ENCODE results near the gene DCP2.

The DCP2 gene

DNA sequence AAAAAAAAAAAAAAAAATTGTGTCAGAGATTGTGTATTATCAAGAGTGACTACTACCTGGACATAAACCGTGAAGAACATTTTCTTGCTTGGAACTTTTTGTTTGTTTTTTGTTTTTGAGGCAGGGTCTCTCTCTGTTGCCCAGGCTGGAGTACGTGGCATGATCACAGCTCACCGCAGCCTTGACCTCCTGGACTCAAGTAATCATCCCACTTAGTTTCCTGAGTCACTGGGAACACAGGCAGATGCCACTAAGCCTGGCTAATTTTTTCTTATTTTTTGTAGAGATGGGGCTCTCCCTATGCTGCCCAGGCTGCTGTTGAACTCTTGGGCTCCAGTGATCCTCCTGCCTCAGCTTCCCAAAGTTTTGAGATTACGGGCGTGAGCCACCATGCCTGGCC lies 25.8 kb downstream of the DCP2 start:
- no peak overlapping the region for H2AFZ ChIP-seq (ENCODE audit: low read depth, low read length)
- no peak overlapping the region for H2BK120ac ChIP-seq (ENCODE audit: low read depth, low read length)
- no peak overlapping the region for H3K4ac ChIP-seq (ENCODE audit: low read depth in 1 of 2, low read length in 2 of 2)
- peaks cover 12 to 62% of the 10 kb centered on the region in 2 experiments for H3K36me3 ChIP-seq (ENCODE audit: control insufficient read depth in 1 of 2, insufficient read depth in 2 of 2, low read depth in 1 of 2, low read length in 2 of 2)
- H2BK12ac ChIP-seq (ENCODE audit: low read length in 2 of 2) = no peak overlapping the region
- no peak overlapping the region for H3K14ac ChIP-seq (ENCODE audit: low read length in 2 of 2)
- H3K27me3 ChIP-seq (ENCODE audit: control insufficient read depth in 1 of 2, insufficient read depth in 1 of 2, low read length in 2 of 2) = no peaks in the 10 kb centered on the region
- H3K9me3 ChIP-seq (ENCODE audit: control insufficient read depth, low read length) = no peaks in the 10 kb centered on the region
- H4K8ac ChIP-seq (ENCODE audit: low read length) = no peak overlapping the region
- H3K4me1 ChIP-seq (ENCODE audit: control insufficient read depth, insufficient read depth, low read depth, low read length) = peaks cover 5% of the 10 kb centered on the region
- H4K91ac ChIP-seq (ENCODE audit: low read length) = no peak overlapping the region
- no peak overlapping the region for H2BK5ac ChIP-seq (ENCODE audit: low read depth, low read length, poor library complexity, severe bottlenecking)
- H3K9ac ChIP-seq (ENCODE audit: low read length) = no peak overlapping the region
- H2AK5ac ChIP-seq (ENCODE audit: low read length, severe bottlenecking) = no peak overlapping the region
- no peak overlapping the region for H3K27ac ChIP-seq (ENCODE audit: low read length, poor library complexity, severe bottlenecking)
- peaks cover 17% of the 10 kb centered on the region for H3K79me1 ChIP-seq (replicated peaks; ENCODE audit: low read length, poor library complexity, severe bottlenecking)
- no peak overlapping the region for H2BK15ac ChIP-seq (ENCODE audit: low read depth, poor library complexity, severe bottlenecking)
- no peak overlapping the region for H3K23ac ChIP-seq (ENCODE audit: low read length in 2 of 2)
- H3K4me3 ChIP-seq (ENCODE audit: insufficient read depth in 1 of 2, low read depth in 1 of 2, low read length in 2 of 2) = no peak overlapping the region
- H3K18ac ChIP-seq (ENCODE audit: low read depth in 1 of 2, low read length in 2 of 2) = no peak overlapping the region
- 94% methylated on average over 3 of the region's 5 CpGs for WGBS
- no peak for DNase-seq
- H3K4me2 ChIP-seq (ENCODE audit: low read length, poor library complexity, severe bottlenecking) = no peak overlapping the region

DNA sequence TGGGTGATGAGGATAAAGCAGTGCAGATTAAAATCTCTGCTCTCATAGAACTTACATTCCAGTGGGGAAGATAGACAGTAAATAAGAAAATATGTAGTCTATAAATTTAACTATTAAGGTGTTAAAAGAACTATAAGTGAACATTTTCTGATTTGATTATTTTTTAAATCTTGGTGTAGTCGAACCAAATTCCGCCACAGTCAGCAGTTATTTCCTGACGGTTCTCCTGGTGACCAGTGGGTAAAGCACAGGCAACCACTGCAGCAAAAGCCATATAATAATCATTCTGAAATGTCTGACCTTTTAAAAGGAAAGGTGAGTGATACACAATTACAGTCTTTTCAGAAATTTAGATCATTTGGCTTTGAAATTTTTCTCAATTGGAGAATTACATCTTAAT lies 27.2 kb downstream of the DCP2 start:
- Histone ChIP-seq H4K91ac (ENCODE audit: low read length) (no peak overlapping the region), H3K27me3 (ENCODE audit: control insufficient read depth in 1 of 2, insufficient read depth in 1 of 2, low read length in 2 of 2) (no peaks in the 10 kb centered on the region), H3K36me3 (ENCODE audit: control insufficient read depth in 1 of 2, insufficient read depth in 2 of 2, low read depth in 1 of 2, low read length in 2 of 2) (peaks cover 14 to 71% of the 10 kb centered on the region in 2 experiments), H4K8ac (ENCODE audit: low read length) (no peak overlapping the region), H2BK12ac (ENCODE audit: low read length in 2 of 2) (no peak overlapping the region), H2AK5ac (ENCODE audit: low read length, severe bottlenecking) (no peak overlapping the region), H2AFZ (ENCODE audit: low read depth, low read length) (no peak overlapping the region), H3K4ac (ENCODE audit: low read depth in 1 of 2, low read length in 2 of 2) (no peak overlapping the region), H3K4me1 (ENCODE audit: control insufficient read depth, insufficient read depth, low read depth, low read length) (peaks cover 5% of the 10 kb centered on the region), H3K4me3 (ENCODE audit: insufficient read depth in 1 of 2, low read depth in 1 of 2, low read length in 2 of 2) (no peak overlapping the region), H3K18ac (ENCODE audit: low read depth in 1 of 2, low read length in 2 of 2) (no peak overlapping the region), H2BK5ac (ENCODE audit: low read depth, low read length, poor library complexity, severe bottlenecking) (no peak overlapping the region), H2BK15ac (ENCODE audit: low read depth, poor library complexity, severe bottlenecking) (no peak overlapping the region), H3K9ac (ENCODE audit: low read length) (no peak overlapping the region), H3K4me2 (ENCODE audit: low read length, poor library complexity, severe bottlenecking) (no peak overlapping the region), H3K27ac (ENCODE audit: low read length, poor library complexity, severe bottlenecking) (no peak overlapping the region), H3K23ac (ENCODE audit: low read length in 2 of 2) (no peak overlapping the region), H3K14ac (ENCODE audit: low read length in 2 of 2) (no peak overlapping the region), H3K79me1 (replicated peaks; ENCODE audit: low read length, poor library complexity, severe bottlenecking) (peaks cover 15% of the 10 kb centered on the region), H2BK120ac (ENCODE audit: low read depth, low read length) (no peak overlapping the region), H3K9me3 (ENCODE audit: control insufficient read depth, low read length) (no peaks in the 10 kb centered on the region)
- whole genome bisulfite sequencing = 100% methylated on average over 2 of the region's 3 CpGs
- DNase-seq = no peak

DNA sequence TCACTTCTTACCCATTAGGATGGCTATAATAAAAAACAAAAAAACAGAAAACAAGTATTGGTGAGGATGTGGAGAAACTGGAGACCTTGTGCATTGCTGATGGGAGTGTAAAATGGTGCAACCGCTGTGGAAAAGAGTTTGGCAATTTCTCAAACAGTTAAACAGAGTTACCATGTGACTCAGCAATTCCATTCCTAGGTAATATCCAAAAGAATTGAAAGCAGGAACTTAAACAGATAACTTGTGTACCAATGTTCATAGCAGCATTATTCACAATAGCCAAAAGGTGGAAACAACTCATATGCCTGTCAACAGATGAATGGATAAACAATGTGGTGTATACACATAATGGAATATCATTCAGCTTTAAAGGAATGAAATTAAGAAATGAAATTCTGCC lies 28.9 kb downstream of the DCP2 start:
- H3K9ac ChIP-seq (ENCODE audit: low read length) = no peak overlapping the region
- H4K8ac ChIP-seq (ENCODE audit: low read length) = no peak overlapping the region
- H3K14ac ChIP-seq (ENCODE audit: low read length in 2 of 2) = no peak overlapping the region
- H3K4me1 ChIP-seq (ENCODE audit: control insufficient read depth, insufficient read depth, low read depth, low read length) = peaks cover 3% of the 10 kb centered on the region
- H2BK15ac ChIP-seq (ENCODE audit: low read depth, poor library complexity, severe bottlenecking) = no peak overlapping the region
- no peak overlapping the region for H2BK120ac ChIP-seq (ENCODE audit: low read depth, low read length)
- 80% methylated on average over 1 of the region's 1 CpG for WGBS
- H3K9me3 ChIP-seq (ENCODE audit: control insufficient read depth, low read length) = no peaks in the 10 kb centered on the region
- H2BK12ac ChIP-seq (ENCODE audit: low read length in 2 of 2) = no peak overlapping the region
- no peaks in the 10 kb centered on the region for H3K27me3 ChIP-seq (ENCODE audit: control insufficient read depth in 1 of 2, insufficient read depth in 1 of 2, low read length in 2 of 2)
- H3K18ac ChIP-seq (ENCODE audit: low read depth in 1 of 2, low read length in 2 of 2) = no peak overlapping the region
- H3K36me3 ChIP-seq (ENCODE audit: control insufficient read depth in 1 of 2, insufficient read depth in 2 of 2, low read depth in 1 of 2, low read length in 2 of 2) = peaks cover 19 to 82% of the 10 kb centered on the region in 2 experiments
- no peak overlapping the region for H3K27ac ChIP-seq (ENCODE audit: low read length, poor library complexity, severe bottlenecking)
- peaks cover 13% of the 10 kb centered on the region for H3K79me1 ChIP-seq (replicated peaks; ENCODE audit: low read length, poor library complexity, severe bottlenecking)
- no peak overlapping the region for H3K4me2 ChIP-seq (ENCODE audit: low read length, poor library complexity, severe bottlenecking)
- peak; percentile 33 for DNase-seq
- H3K4me3 ChIP-seq (ENCODE audit: insufficient read depth in 1 of 2, low read depth in 1 of 2, low read length in 2 of 2) = no peak overlapping the region
- H2AFZ ChIP-seq (ENCODE audit: low read depth, low read length) = no peak overlapping the region
- no peak overlapping the region for H2AK5ac ChIP-seq (ENCODE audit: low read length, severe bottlenecking)
- H3K23ac ChIP-seq (ENCODE audit: low read length in 2 of 2) = no peak overlapping the region
- no peak overlapping the region for H2BK5ac ChIP-seq (ENCODE audit: low read depth, low read length, poor library complexity, severe bottlenecking)
- H4K91ac ChIP-seq (ENCODE audit: low read length) = no peak overlapping the region
- no peak overlapping the region for H3K4ac ChIP-seq (ENCODE audit: low read depth in 1 of 2, low read length in 2 of 2)

DNA sequence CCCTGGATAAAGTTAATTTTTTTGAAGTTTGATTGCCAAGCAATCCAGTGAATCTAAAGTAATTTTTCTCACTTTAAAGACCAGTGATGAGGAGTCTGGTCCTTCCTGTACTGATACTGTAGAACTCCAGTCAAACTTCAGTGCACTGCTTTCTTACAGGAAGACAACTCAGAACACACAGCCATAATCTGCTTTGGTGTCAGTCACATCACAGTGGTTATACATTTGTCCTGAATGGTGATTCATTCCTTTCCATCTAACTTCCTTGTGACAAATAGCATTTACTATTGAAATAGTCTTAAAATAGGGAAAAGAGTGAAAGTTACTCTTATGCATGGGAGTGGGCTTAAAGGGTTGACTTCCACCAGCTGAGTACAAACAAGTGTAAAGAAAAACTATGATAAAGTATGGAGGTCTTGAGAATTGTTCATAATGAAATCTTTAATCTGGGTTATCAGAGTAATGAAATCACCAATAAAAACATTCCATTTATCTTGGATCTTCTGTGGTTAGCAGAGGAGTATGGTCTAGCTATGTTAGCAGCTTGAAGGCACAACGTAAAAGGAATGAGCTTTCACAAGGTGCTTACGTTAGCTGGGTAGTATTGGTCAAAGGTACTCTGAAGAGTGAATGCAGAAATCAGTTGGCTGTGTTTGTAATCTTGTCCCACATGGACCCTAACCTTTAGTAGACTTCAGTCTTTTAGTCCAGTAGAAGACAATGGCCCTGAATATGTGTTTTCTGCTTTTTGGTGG lies 41.5 kb downstream of the DCP2 start:
- Histone ChIP-seq H3K27ac (ENCODE audit: low read length, poor library complexity, severe bottlenecking) (no peak overlapping the region), H3K9ac (ENCODE audit: low read length) (no peak overlapping the region), H3K4ac (ENCODE audit: low read depth in 1 of 2, low read length in 2 of 2) (no peak overlapping the region), H3K4me2 (ENCODE audit: low read length, poor library complexity, severe bottlenecking) (no peak overlapping the region), H2BK12ac (ENCODE audit: low read length in 2 of 2) (no peak overlapping the region), H3K18ac (ENCODE audit: low read depth in 1 of 2, low read length in 2 of 2) (no peak overlapping the region), H4K8ac (ENCODE audit: low read length) (no peak overlapping the region), H2AFZ (ENCODE audit: low read depth, low read length) (no peak overlapping the region), H2BK15ac (ENCODE audit: low read depth, poor library complexity, severe bottlenecking) (no peak overlapping the region), H3K4me1 (ENCODE audit: control insufficient read depth, insufficient read depth, low read depth, low read length) (no peaks in the 10 kb centered on the region), H2BK120ac (ENCODE audit: low read depth, low read length) (no peak overlapping the region), H3K27me3 (ENCODE audit: control insufficient read depth in 1 of 2, insufficient read depth in 1 of 2, low read length in 2 of 2) (no peaks in the 10 kb centered on the region), H3K23ac (ENCODE audit: low read length in 2 of 2) (no peak overlapping the region), H3K14ac (ENCODE audit: low read length in 2 of 2) (no peak overlapping the region), H3K36me3 (ENCODE audit: control insufficient read depth in 1 of 2, insufficient read depth in 2 of 2, low read depth in 1 of 2, low read length in 2 of 2) (peaks cover 3 to 74% of the 10 kb centered on the region in 2 experiments), H3K4me3 (ENCODE audit: insufficient read depth in 1 of 2, low read depth in 1 of 2, low read length in 2 of 2) (no peak overlapping the region), H3K79me1 (replicated peaks; ENCODE audit: low read length, poor library complexity, severe bottlenecking) (peaks cover 7% of the 10 kb centered on the region), H2BK5ac (ENCODE audit: low read depth, low read length, poor library complexity, severe bottlenecking) (no peak overlapping the region), H4K91ac (ENCODE audit: low read length) (no peak overlapping the region), H2AK5ac (ENCODE audit: low read length, severe bottlenecking) (no peak overlapping the region), H3K9me3 (ENCODE audit: control insufficient read depth, low read length) (no peaks in the 10 kb centered on the region)
- no peak for DNase-seq
- WGBS = 89% methylated on average over 2 of the region's 2 CpGs
